SK-N-MC (cell line): ENCODE data around the gene SMARCC1.

Experiments used
- EZH2 ChIP-seq: fragments of 200-600 bp; sonication (generic); IDR thresholded peaks from one replicate; pipeline ENCODE4 v1.6.1; 2017; ENCODE audit warnings: antibody characterized with exemption
- POLR2AphosphoS5 ChIP-seq: IDR thresholded peaks from 2 replicates; pipeline ENCODE4 v1.6.1; 2012; ENCODE audit warnings: mild to moderate bottlenecking, low read depth, low read length, borderline replicate concordance

- TF ChIP-seq EZH2: no peak
- TF ChIP-seq POLR2AphosphoS5: no peak
Observed at GRCh38 chr3:47590216-47590615, 191.5 kb downstream of the SMARCC1 start.
